Stimulated activated CD4-positive, alpha-beta T cell treated with anti-CD3 and anti-CD28 coated beads, Interleukin-15, amount 100 ng/mL, for 48 hours (primary cell): Measurements from ENCODE around the gene CXCL17.

Experiments used
- DNase-seq, 2 donors: peaks; one replicate each; pipeline ENCODE4 v3.0.0-alpha.2; 2020; ENCODE audit warnings: low read depth in 2 of 2

CXCL17 gene

DNA sequence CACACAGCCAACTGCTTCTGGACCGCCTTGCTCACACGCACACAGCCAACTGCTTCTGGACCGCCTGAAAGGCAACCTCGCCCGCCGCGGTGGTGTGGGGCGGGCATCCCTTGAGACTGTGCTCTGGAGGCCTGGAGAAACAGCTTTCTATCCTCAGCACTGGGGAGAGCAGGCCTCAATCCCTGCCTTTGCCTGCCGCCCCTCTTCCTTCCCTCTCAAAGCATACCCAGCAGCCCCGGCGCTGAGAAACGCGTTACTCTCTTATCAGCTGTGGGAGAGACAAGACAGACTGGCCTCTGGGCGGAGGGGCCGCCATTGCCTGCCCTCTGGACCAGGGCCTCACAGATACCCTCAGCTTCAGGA, 18.4 kb downstream of the CXCL17 start:
- DNase-seq: no peak

- DNase-seq: peak; percentile 87 to 93
Measured at GRCh38 chr19:42423462-42424344, 19.0 kb downstream of the CXCL17 start.

GRCh38 chr19:42422901-42423461, 19.8 kb downstream of the CXCL17 start:
- DNase-seq: peak; percentile 28 to 34

DNA sequence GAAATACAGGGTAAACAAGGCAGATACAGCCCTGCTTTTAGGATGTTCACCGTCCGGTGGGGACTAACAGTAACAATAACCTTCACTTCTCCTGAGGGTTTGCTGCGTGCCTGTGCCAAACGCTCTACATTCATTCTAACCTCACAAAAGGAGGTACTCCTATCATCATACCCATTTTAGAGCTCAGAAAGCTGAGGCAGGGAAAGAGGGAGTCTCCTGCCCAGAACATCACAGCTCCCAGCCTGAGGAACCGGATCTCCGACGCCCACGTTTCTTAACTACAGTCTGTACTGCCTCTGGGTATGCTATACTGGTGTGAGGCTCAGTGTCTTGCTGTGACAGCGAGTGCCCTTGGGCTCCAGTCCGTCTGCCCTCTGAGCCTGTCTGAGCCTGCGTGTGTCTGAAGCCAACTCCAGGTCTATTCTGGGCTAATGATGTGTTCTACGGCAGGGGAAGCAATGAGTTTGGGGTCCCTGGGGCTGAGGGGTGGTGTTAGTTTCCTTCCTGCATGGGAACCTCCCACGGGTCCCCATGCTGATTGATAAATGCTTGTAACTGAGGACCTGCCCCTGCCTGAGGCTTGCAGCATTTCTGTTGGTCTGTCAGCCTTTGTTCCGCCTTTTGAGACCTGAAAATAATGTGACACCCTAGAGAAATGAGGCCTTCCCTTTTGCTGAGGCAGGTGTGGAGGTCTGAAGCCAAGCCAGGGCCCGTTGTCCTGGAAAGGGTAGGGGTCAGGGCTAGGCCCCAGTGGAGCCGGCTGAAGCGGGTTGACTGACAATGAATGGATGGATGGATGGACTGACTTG, 20.4 kb downstream of the CXCL17 start:
- no peak for DNase-seq

GRCh38 chr19:42421591-42422031, 21.1 kb downstream of the CXCL17 start:
- DNase-seq: no peak

DNA sequence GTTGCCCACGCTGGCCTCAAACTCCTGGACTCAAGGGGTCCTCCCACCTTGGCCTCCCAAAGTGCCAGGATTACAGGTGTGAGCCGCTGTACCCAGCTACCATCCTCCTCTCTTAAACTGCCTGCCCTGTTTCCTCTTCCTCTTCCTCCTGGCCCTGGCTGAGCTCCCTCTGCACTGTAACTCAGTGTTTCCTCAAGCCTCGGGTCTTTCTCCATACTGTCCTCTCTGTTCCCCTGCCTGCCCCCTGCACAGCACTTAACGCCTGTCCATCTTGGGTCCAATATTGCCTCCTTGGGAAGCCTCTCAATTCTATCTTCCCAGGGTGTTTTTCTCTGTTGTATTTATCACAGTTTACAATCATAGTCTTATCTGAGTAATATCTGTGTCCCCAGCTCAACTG, 21.6 kb downstream of the CXCL17 start:
- no peak for DNase-seq

DNA sequence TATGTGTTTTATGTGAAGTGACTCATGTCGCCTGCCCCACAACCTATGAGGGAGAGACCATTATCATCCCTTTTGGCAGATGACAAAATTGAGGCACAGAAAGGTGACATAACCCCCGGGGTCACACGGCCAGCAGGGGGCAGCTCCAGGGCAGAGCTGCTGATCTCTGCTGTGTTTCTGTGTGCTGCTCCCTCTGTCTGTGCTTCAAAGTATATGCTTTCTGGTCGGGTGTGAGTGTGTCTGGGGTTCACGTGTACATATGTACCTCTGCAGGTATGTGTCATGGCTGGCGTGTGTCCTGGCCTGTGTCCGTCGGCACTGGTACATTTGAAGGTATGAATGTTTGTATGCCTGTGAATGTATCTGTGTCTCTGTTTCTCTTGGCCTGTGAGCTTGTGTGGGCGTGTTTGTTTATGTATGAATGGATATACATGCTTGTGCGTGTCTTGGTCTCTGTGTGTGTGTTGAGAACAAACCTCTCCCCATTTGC, 22.6 kb downstream of the CXCL17 start:
- DNase-seq: peak; percentile 56 to 74

GRCh38 chr19:42419309-42419708, 23.4 kb downstream of the CXCL17 start:
- no peak for DNase-seq

- no peak for DNase-seq
Measured at GRCh38 chr19:42412661-42413076, 30.1 kb downstream of the CXCL17 start.

DNA sequence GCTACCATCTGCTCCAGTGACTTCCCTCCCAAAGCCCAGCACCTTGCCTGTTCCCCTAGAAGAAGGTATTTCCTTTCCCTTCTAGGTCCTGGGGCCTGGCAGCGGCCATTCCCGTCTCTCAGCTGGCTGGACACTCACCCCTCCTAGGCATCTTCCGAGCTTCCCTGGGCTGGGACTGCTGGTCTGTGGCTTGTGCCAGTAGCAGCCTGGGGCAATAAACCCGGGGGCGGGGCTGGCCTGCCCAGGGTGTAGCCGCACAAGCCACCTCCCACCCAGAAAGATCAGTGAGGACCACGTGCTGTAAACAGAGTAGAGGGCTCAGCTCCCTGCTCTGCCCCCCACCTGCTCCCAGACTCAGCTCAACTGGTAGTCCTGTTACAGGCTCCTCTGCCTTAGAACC, 30.5 kb downstream of the CXCL17 start:
- DNase-seq: no peak

DNA sequence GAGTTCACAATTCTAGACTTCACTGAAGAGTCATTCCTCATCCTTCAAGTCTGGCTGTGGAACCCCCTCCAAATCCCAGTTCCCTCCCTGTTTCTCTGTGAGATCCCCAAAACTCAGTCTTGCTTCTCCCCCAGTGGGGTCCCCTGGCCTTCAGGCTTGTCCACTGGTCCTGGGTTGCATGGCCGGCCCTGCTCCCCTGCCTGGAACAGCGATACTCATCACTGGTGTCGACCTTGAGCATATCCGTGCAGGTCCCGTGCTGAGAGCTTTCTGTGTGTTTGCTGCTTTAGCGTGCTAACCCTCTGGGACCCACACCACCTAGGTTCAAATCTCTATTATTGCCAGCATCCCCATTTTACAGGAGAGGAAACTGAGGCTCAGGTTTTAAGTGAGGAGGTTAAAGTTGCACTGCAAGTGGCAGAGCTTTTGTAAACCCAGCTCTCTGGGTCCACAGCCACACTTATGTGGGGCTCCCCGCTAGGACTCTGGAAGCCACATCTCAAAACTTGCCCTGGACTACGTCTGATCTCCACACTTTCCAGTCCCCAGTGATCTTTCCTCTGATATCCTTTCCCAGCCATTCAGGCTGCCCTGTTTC, 31.1 kb downstream of the CXCL17 start:
- DNase-seq: no peak

DNA sequence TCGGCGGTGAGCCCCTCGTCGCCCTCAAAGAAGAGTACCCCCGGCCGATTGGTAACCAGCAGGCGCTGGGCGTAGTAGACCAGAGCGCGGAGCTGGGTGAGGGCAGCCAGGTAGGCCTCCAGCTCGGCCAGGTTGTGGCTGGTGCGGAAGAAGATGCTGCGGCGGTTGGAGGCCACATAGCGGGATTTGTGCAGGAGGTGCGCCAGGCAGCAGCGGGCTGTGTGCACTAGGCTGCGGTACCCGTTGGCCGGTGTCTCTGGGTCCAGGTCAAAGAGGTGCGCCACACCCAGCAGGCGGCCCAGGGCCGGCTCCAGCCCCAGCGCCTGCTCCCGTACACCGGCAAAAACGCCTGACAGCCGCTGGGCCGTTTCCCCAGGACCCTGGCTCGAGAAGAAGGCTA, 32.4 kb downstream of the CXCL17 start:
- DNase-seq: no peak

- DNase-seq: no peak
Measured at GRCh38 chr19:42409477-42409876, 33.3 kb downstream of the CXCL17 start.

- no peak for DNase-seq
Measured at GRCh38 chr19:42407816-42408175, 35.0 kb downstream of the CXCL17 start.

GRCh38 chr19:42407085-42407815, 35.5 kb downstream of the CXCL17 start:
- no peak for DNase-seq

GRCh38 chr19:42406111-42406510, 36.6 kb downstream of the CXCL17 start:
- no peak for DNase-seq

GRCh38 chr19:42403586-42403985, 39.2 kb downstream of the CXCL17 start:
- no peak for DNase-seq

GRCh38 chr19:42402376-42403116, 40.2 kb downstream of the CXCL17 start:
- no peak for DNase-seq

DNA sequence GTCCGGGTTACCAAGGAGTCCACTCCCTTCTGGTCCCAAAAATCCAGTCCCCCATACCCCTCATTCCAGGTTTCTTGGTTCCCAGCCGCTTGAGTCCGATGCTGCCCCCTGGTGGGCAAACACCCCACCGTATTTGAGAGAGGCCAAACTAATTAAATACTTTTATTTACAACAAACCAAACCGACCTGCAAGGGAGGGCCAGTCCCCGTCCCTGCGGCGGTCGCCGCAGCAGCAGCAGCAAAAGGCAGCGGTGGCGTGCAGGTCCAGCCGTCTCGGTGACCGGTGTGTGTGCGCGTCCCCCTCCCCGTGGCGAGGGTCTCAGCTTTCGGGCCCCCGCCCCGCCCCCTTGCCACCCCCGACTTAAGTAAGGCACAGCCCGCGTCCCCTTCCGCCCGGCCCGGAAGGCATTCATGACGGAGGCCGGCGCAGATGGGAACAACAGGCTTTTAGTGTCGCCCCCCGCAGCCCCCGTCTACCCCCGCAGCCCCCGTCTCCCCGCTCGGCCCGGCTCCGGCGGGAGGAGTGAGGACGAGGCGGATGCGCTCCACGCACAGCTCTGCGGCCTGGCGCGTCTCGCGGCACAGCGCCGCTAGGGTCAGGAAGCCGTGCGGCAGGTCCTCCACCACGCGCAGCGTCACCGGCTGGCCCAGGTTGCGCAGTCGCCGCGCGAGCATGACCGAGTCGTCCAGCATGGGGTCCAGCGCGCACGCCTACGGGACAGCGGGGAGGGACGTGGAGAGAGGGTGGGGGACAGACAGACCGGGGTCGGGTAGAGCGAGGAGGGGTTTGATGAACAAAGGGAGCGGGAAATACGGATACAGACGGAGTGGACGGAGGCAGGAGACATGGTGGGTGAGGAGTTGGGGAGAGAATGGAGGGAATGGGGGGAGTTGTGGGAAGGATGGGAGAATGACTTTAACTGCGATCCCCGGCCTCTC, 41.1 kb downstream of the CXCL17 start:
- peak; percentile 48 to 64 for DNase-seq

GRCh38 chr19:42400404-42400803, 42.3 kb downstream of the CXCL17 start:
- no peak for DNase-seq
